Activated gamma-delta T cell treated with anti-CD3 and anti-CD28 coated beads, Interleukin-2, amount 50 U/mL, for 16 hours (primary cell): Measurements from ENCODE around the gene PSME4.

Experiments used
- DNase-seq: peaks from one replicate; pipeline ENCODE4 v3.0.0-alpha.2; 2020; ENCODE audit warnings: low read depth

PSME4 gene

DNA sequence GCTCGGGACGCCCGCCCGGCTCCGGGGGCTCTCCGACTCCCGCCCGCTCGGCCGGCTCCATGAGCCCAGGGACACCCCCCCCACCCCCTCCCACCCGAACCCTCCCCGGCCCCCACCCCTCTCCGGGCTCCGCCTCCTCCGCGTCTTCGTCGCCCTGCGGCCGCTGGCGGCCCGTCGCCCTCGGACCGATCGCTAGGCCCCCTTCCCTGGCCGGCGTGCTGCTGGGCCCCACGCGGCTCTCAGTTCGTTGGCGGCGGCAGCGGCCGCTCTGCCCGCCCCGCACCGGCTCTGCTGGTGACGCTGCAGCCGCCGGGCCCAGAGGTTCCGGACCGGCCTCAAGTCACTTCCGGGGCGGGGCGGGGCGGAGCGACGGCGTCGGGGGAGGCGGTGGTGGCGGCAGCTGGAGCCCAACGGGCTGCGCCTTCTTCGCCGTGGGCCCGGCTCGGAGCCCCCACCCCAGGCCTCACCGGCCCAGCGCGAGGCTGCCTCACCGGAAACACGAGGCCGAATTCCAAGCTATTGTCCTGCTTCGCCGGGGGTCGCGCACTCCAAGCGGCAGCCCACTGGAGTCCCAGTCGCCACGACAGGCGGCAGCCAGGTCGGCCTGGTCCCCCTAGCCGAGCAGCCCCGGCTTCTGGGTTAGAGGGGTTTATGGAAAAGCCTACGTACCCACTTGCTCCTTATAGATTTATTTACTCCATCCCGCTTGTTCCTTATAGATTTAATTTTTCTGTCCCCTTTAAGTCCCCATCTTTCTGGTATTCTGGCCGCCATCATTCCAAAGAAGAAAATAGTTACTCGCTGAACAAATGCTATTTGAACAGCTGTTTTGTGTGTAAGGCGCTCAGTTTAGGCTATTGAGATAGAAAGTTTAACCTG is at the start of gene PSME4:
Gene PSME4, minus strand, starts transcription at position 270 of the 879 bp plus-strand sequence. Its CDS starts 209 bp downstream, at position 61.
- peak; percentile 93 for DNase-seq

DNA sequence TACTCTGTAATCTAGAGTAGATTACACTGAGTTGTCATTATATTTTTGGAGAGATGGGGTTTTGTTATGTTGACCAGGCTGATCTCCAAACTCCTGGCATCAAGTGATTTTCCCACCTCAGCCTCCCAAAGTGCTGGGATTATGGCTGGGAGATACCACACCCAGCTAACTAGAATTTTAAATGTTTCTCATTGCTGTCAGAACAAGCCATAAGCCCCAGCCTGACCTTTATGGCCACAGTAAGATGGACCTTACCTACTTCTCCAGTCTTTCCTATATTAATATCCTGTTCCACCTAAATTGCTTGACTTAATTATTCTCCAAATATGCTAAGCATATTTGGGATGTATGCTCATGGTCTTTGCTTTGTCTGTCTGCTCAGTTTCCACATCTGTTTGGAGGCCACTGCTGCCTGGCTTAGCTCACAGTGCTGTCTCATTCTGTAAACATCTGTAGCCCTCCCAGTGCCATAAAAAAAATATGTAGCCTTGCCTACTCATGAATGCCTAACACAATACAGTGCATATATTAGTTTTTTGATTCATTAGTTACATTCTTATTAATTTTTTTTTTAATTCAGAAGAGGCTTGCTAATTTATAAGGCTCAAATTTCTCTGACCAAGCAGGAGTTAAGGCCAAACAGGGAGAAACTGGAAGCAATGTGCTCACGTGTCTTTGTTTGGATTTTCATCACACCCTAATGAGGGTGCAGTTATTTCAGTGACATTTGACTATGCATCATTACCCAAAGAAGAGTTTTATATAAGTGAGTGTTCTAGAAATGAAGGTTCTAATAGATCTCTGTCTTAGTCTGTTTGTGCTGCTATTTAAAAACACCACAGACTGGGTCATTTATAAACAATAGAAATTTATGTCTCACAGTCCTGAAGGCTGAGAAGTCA is 45.3 kb upstream of the PSME4 start:
- no peak for DNase-seq

DNA sequence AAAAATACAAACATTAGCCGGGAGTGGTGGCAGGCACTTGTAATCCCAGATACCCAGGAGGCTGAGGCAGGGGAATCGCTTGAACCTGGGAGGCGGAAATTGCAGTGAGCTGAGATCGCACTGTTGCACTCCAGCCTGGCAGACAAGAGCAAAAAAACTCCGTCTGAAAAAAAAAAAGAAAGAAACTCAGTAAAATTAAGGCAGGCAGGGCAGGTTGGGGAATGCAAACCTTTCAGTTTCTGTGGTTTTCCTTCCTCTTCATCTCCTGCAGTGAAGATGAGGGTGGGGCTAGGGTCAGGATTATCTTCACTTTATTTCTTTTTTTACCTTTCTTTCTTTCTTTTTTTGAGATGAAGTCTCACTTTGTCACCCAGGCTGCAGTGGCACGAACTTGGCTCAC is 43.2 kb upstream of the PSME4 start:
- DNase-seq = no peak

GRCh38 chr2:54012538-54013141 is 41.8 kb upstream of the PSME4 start:
- no peak for DNase-seq

- DNase-seq = no peak
These were observed 38.8 kb upstream of the PSME4 start for GRCh38 chr2:54009549-54009948.

- no peak for DNase-seq
These were observed 37.6 kb upstream of the PSME4 start for GRCh38 chr2:54008439-54008838.

- no peak for DNase-seq
These were observed 29.7 kb upstream of the PSME4 start for GRCh38 chr2:54000524-54000923.

GRCh38 chr2:54000122-54000521 is 29.3 kb upstream of the PSME4 start:
- DNase-seq = no peak

DNA sequence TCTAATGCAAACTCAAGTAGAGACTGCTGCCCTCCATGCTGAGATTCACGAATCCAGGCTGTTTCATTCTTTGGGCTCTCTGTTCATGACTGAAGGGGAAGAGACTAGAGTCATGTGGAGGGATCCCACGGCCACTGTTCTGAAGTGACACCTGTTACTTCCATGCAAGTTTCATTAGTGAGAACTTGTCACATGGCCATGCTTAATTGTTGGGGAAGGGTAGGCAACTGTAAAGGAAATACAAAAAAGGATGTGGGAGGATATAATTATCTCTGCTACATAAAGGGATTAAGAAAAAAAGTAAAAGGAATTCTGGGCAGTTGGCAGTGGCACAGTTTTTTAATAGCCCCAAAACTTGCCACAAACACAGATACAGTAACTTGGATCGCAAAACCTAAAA is 28.0 kb upstream of the PSME4 start:
- DNase-seq = no peak

- no peak for DNase-seq
These were observed 24.3 kb upstream of the PSME4 start for GRCh38 chr2:53994818-53995808.

DNA sequence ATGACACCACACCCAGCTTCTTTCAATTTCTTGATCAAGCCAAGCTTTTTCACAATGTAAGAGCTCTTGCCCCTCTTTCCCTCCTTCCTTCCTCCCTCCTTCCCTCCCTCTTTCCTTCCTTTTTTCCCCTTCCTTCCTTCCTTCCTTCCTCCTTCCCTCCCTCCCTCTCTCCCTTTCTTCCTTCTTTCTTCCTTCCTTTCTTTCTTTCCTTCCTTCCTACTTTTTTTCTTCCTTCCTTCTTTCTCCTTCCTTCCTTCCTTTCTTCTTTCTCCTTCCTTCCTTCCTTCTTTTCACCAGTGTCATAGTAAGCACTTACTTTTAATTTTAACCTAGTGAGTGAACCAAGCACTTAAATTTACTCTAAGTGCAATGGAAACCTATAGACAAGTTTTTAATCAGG is 21.2 kb upstream of the PSME4 start:
- DNase-seq = no peak

GRCh38 chr2:53989210-53989862 is 18.5 kb upstream of the PSME4 start:
- DNase-seq = no peak

- no peak for DNase-seq
These were observed 16.6 kb upstream of the PSME4 start for GRCh38 chr2:53987336-53987921.

GRCh38 chr2:53985646-53986045 is 14.9 kb upstream of the PSME4 start:
- no peak for DNase-seq

DNA sequence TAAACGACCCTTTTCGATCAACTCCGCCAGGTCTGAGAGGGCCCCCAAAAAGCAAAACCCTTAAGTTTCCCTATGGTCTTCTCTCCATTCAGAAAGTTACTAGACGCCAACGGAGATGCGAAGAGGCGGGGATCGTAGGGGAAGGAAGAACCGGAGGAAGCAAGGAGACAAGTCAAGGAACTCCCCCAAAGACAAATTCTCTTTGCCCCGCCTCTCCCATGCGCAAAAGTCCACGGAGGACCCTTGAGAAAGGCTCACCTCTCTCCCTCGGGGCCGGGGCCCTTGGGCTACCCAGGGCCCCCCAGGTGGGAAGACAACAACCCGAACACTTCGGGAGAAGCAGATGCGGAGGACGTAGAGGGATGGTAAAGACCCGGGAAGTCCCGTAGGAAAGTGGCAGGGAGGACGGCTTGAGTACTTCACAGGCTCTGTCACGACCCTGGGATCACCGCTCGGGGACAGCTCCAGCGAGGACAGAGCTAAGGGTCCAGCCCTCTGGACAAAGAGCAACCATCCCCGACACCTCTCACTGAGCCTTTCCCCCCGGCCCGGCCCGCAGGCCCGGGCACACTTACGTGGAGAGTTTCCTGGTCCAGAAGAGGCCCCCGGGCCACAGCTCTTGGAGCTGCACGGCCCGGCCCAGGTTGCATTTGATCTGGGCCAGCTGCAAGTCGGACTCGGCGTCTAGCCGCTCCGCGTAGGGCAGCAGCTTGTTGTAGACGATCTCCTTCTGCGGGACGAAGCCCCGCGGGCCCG is 647 bp downstream of the PSME4 start:
- DNase-seq = peak; percentile 6

- DNase-seq = no peak
These were observed 1.4 kb downstream of the PSME4 start for GRCh38 chr2:53969285-53969967.

DNA sequence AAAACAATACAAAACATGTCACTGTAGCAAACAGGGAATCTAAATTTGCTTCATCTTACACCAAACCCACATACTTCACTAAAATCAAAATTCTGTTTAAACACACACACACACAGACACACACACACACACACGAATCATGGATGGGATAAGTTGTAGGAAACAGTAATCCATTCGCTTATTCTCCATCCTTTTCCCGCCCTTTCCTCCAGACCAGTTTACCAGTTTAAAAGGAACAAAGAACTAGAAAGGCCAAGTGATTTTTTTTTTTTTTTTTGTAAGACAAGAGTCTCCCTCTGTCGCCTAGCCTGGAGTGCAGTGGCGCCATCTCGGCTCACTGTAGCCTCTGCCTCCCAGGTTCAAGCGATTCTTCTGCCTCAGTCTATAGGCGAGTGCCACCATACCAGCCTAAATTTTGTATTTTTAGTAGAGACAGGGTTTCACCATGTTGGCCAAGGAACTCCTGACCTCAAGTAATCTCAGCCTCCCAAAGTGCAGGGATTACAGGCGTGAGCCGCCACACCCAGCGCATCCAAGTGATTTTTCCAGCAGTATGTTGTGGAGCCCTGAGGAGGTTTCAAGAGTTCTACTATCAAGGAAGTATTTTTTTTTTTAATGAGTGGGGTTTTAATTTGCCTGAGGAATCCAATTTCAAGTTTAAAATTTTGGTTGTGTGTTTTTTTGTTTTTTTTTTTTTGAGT is 5.7 kb downstream of the PSME4 start:
- DNase-seq = no peak

DNA sequence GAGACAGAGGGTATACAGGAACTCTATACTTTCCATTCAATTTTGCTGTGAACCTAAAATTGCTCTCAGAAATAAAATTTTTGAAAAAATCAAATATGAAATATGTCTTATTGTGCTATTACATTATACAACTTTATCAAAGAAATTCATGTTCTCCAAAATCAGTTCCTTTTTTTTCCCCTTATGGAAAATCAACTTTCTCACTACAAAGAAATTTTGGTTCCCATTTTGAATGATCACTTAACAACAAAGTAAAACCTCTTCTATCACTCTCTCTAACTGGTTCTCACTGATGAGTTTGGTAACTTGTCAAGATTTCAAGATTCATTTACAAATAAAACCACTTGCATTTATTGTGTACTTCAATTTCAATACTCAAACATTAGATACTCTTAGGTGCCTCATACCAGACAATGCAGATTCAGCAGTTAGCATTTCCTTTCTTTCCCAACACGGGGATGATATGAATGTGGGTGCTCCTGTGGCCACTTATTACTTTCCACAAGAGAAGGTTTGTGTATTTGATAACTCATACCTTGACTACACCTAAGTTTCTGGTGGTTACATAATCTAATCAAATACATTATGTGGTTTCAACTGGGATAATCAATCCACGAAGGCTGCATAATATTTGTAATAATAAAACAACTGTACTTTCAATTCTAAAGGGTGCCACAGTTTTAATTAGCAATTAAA is 6.4 kb downstream of the PSME4 start:
- no peak for DNase-seq
